GM21515 (cell line): ENCODE results near the gene GPR75.

ENCODE experiments used
- ATAC-seq: cut with Tn5 transposase; IDR thresholded peaks from one replicate; pipeline ENCODE4 v1.9.1; 2021; ENCODE audit not compliant: unreplicated experiment

Gene GPR75

DNA sequence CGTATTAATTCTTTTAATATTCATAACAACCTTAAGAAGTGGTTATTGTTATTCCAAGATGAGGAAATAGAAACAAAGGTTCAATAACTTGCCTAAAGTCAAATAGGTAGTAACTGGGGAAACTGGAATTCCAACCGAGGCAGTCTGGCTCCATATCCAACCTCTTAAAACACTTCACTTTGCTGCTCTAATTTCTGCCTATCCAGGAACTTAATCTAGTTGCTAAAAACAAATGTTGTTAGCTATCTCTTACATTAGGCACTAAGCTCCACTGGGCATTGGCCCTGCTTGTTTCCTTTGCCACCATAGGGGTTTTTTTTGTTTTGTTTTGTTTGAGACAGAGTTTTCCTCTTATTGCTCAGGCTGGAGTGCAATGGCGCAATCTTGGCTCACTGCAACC lies 48.2 kb downstream of the GPR75 start:
- no peak for ATAC-seq
